ENCODE data around the gene HMBS.

GRCh38 chr11:119055901-119056300 lies 28.8 kb upstream of the HMBS start:
- TF ChIP-seq, protein P1, sequence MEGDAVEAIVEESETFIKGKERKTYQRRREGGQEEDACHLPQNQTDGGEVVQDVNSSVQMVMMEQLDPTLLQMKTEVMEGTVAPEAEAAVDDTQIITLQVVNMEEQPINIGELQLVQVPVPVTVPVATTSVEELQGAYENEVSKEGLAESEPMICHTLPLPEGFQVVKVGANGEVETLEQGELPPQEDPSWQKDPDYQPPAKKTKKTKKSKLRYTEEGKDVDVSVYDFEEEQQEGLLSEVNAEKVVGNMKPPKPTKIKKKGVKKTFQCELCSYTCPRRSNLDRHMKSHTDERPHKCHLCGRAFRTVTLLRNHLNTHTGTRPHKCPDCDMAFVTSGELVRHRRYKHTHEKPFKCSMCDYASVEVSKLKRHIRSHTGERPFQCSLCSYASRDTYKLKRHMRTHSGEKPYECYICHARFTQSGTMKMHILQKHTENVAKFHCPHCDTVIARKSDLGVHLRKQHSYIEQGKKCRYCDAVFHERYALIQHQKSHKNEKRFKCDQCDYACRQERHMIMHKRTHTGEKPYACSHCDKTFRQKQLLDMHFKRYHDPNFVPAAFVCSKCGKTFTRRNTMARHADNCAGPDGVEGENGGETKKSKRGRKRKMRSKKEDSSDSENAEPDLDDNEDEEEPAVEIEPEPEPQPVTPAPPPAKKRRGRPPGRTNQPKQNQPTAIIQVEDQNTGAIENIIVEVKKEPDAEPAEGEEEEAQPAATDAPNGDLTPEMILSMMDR (IDR thresholded peaks at IDR 0.05; ENCODE audit: insufficient read depth, low read depth, low read length): no peak
- TF ChIP-seq EZH2 (IDR thresholded peaks at IDR 0.05; ENCODE audit: insufficient read depth, low read length): no peak
